PC-3 (cell line): ENCODE measurements around the gene FOS. TPM values are rescaled to one million over a fixed set of nuclear protein-coding genes. Genes with fewer than 3 reads are reported as not detected.

Experiments used
- ATAC-seq: fragments of 200-7000 bp; cut with Tn5 transposase; 2 replicates; pipeline ENCODE4 v1.9.1; 2020; ENCODE audit warnings: mild to moderate bottlenecking, moderate library complexity
- BruUV-seq: library from RNA; stranded (reverse); fragments of 400-500 nt; replicated peaks from 2 replicates; lab custom pipeline; 2021; lab: Mats Ljungman, UMichigan
- CTCF ChIA-PET: fragments of 300-600 bp; sonication (Branson Sonifier 250); formaldehyde crosslinking; loops from one replicate; lab custom pipeline; 2022; ENCODE audit warnings: antibody characterized with exemption; lab: Charles Lee
- POLR2A ChIA-PET: fragments of 300-600 bp; sonication (Branson Sonifier 250); formaldehyde crosslinking; loops from one replicate; lab custom pipeline; 2022; ENCODE audit warnings: antibody characterized with exemption; ENCODE audit not compliant: unreplicated experiment; lab: Charles Lee
- DNase-seq: peaks from one replicate; pipeline ENCODE4 v3.0.0-alpha.2; 2015
- H2AFZ ChIP-seq: fragments of 300-600 bp; sonication (generic); 2 replicates; pipeline ENCODE4 v1.6.0; 2016; ENCODE audit warnings: antibody characterized with exemption, low read length
- H3F3A ChIP-seq: fragments of 300-600 bp; sonication (generic); one replicate; pipeline ENCODE4 v1.6.0; 2017; ENCODE audit warnings: antibody characterized with exemption, low read length, control low read depth, mild to moderate bottlenecking; ENCODE audit not compliant: unreplicated experiment
- H3K27ac ChIP-seq: fragments of 300-600 bp; sonication (generic); 2 replicates; pipeline ENCODE4 v1.5.1; 2016; ENCODE audit warnings: mild to moderate bottlenecking, low read length
- H3K27me3 ChIP-seq: fragments of 300-600 bp; sonication (generic); 2 replicates; pipeline ENCODE4 v1.6.1; 2016; ENCODE audit warnings: low read length, mixed read lengths
- H3K36me3 ChIP-seq: fragments of 300-600 bp; sonication (generic); 2 replicates; pipeline ENCODE4 v1.6.1; 2016; ENCODE audit warnings: low read depth, mixed run types, low read length, mixed read lengths
- H3K4me1 ChIP-seq: fragments of 300-600 bp; sonication (generic); 2 replicates; pipeline ENCODE4 v1.5.1; 2016; ENCODE audit warnings: low read length; ENCODE audit not compliant: insufficient read depth
- H3K4me2 ChIP-seq: fragments of 300-600 bp; sonication (generic); 2 replicates; pipeline ENCODE4 v1.6.0; 2016; ENCODE audit warnings: low read length
- H3K4me3 ChIP-seq: fragments of 300-600 bp; sonication (generic); 2 replicates; pipeline ENCODE4 v1.5.1; 2016; ENCODE audit warnings: mild to moderate bottlenecking, low read length, mixed read lengths
- H3K79me2 ChIP-seq: fragments of 300-600 bp; sonication (generic); 2 replicates; pipeline ENCODE4 v1.6.1; 2017; ENCODE audit warnings: low read length, mixed read lengths
- H3K9ac ChIP-seq: fragments of 300-600 bp; sonication (generic); 2 replicates; pipeline ENCODE4 v1.6.0; 2016; ENCODE audit warnings: mild to moderate bottlenecking, low read length
- H3K9me2 ChIP-seq: fragments of 300-600 bp; sonication (generic); replicated peaks from 2 replicates; pipeline ENCODE4 v1.6.1; 2016; ENCODE audit warnings: mixed run types, low read length, mixed read lengths
- H3K9me3 ChIP-seq: fragments of 300-600 bp; sonication (generic); 2 replicates; pipeline ENCODE4 v1.6.1; 2016; ENCODE audit warnings: low read length, mixed read lengths
- H4K20me1 ChIP-seq: fragments of 300-600 bp; sonication (generic); 2 replicates; pipeline ENCODE4 v1.6.1; 2016; ENCODE audit warnings: low read length, mixed read lengths
- EZH2 ChIP-seq: fragments of 300-600 bp; sonication (generic); IDR thresholded peaks from one replicate; pipeline ENCODE4 v1.6.1; 2017; ENCODE audit warnings: antibody characterized with exemption, mild to moderate bottlenecking, low read length; ENCODE audit not compliant: unreplicated experiment
- EZH2phosphoT487 ChIP-seq: fragments of 300-600 bp; sonication (generic); IDR thresholded peaks from 2 replicates; pipeline ENCODE4 v1.6.1; 2018; ENCODE audit warnings: mild to moderate bottlenecking, antibody characterized with exemption, low read length, borderline replicate concordance
- intact Hi-C: fragments of 100-400 bp; cut with micrococcal nuclease; formaldehyde crosslinking; loops from 2 replicates; pipeline ENCODE4 v1.9.0; 2023
- total RNA-seq: library from RNA; depleted of rRNA; stranded (reverse); fragments of >200 nt; gene quantifications from 2 replicates; pipeline ENCODE4 v1.2.3, GENCODE V29; 2014
- TF ChIP-seq, protein P1 (sequence below): fragments of 300-600 bp; sonication (generic); conservative IDR thresholded peaks from 2 replicates; pipeline ENCODE4 v1.5.1; 2017; ENCODE audit warnings: antibody characterized with exemption, low read depth, mild to moderate bottlenecking, low read length

FOS gene
- total RNA-seq, 1 experiment from 2014 or later: 99.2 TPM

DNA sequence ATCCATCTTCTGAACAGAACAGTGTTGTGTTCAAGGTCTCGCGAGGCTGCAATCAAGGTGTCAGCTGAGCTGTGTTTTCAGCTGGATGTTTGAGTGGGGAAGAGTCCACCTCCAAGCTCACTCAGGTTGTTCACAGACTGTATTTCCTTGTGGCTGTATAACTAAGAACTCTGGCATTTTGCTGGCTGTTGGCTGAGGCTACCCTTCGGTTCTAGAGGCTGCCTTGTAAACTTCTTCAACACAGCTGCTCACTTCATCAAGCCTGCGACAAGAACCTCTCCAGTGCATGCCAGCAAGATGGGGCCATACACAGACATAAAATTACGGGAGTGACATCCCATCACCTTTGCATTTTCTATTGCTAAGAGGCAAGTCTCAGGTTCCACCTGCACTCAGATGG is 12.7 kb downstream of the FOS start:
- Histone ChIP-seq H3F3A (no peaks in the 10 kb centered on the region), H3K9me2 (no peaks in the 10 kb centered on the region), H3K36me3 (no peaks in the 10 kb centered on the region), H4K20me1 (no peaks in the 10 kb centered on the region), H3K9ac (no peak overlapping the region), H3K27ac (no peak overlapping the region), H3K27me3 (no peaks in the 10 kb centered on the region), H3K4me2 (no peak overlapping the region), H3K79me2 (no peaks in the 10 kb centered on the region), H3K9me3 (no peaks in the 10 kb centered on the region), H3K4me1 (peaks cover 17% of the 10 kb centered on the region), H2AFZ (no peak overlapping the region), H3K4me3 (no peak overlapping the region)
- ChIA-PET POLR2A (no interaction called here), CTCF (no interaction called here)
- TF ChIP-seq EZH2phosphoT487 (no peak), EZH2 (no peak)
- TF ChIP-seq, protein P1, sequence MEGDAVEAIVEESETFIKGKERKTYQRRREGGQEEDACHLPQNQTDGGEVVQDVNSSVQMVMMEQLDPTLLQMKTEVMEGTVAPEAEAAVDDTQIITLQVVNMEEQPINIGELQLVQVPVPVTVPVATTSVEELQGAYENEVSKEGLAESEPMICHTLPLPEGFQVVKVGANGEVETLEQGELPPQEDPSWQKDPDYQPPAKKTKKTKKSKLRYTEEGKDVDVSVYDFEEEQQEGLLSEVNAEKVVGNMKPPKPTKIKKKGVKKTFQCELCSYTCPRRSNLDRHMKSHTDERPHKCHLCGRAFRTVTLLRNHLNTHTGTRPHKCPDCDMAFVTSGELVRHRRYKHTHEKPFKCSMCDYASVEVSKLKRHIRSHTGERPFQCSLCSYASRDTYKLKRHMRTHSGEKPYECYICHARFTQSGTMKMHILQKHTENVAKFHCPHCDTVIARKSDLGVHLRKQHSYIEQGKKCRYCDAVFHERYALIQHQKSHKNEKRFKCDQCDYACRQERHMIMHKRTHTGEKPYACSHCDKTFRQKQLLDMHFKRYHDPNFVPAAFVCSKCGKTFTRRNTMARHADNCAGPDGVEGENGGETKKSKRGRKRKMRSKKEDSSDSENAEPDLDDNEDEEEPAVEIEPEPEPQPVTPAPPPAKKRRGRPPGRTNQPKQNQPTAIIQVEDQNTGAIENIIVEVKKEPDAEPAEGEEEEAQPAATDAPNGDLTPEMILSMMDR: no peak
- ATAC-seq (no peak), DNase-seq (no peak)
- intact Hi-C loops: no loop called here
- no TSS peak for BruUV-seq

DNA sequence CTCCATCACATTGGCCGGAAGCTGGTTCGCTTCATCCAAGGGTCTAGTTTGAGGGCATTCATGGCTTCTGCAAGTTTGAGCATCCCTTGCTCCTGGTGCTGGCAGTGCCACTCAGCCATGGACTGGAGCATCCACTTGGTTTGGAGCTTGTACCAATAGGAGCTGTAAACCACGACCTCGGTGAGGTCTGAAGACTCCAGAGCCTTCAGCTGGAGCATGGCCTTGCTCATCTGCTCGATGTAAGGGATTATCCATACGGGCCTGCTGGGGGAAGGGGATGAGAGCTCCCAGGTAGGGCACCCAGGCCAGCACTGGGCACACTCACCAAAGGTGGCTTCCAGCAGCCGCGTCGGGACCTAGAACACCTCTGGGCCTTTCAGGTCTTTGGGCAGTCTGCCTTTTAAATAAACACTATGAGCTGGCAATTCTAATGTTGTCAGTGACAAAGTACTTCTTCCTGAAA is 13.5 kb downstream of the FOS start:
- H3K9me2 ChIP-seq: no peaks in the 10 kb centered on the region
- no peak overlapping the region for H3K4me2 ChIP-seq
- no peaks in the 10 kb centered on the region for H3K79me2 ChIP-seq
- H3K9ac ChIP-seq: no peak overlapping the region
- TF ChIP-seq EZH2phosphoT487: no peak
- TF ChIP-seq, protein P1: no peak
- no peak for TF ChIP-seq EZH2
- intact Hi-C loops: no loop called here
- no peak for ATAC-seq
- CTCF ChIA-PET: no interaction called here
- peaks cover 17% of the 10 kb centered on the region for H3K4me1 ChIP-seq
- BruUV-seq: no TSS peak
- H2AFZ ChIP-seq: no peak overlapping the region
- POLR2A ChIA-PET: interaction anchor here (0.6 kb wide), 1 partner anchor 23 kb away, joined by 3 read pairs; no protein-coding TSS in a partner anchor
- no peaks in the 10 kb centered on the region for H3K36me3 ChIP-seq
- H3F3A ChIP-seq: no peaks in the 10 kb centered on the region
- no peaks in the 10 kb centered on the region for H3K9me3 ChIP-seq
- H3K27me3 ChIP-seq: no peaks in the 10 kb centered on the region
- no peak overlapping the region for H3K4me3 ChIP-seq
- H3K27ac ChIP-seq: no peak overlapping the region
- no peaks in the 10 kb centered on the region for H4K20me1 ChIP-seq
- DNase-seq: no peak

DNA sequence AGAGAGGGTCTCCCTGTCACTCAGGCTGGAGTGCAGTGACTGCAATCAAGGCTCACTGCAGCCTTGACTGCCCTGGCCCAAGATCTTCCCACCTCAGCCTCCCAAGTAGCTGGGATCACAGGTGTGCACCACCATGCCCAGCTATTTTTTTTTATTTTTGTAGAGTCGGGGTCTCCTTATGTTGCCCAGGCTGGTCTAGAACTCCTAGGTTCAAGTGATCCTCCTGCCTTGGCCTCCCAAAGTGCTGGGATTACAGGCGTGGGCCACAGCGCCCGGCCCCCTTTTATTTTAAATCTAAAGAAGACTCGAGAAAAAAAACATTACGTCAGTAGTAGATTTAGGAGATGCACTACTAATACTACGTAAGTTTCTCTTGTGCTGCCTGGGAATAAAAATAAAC is 14.3 kb downstream of the FOS start:
- H4K20me1 ChIP-seq: no peaks in the 10 kb centered on the region
- H3K27ac ChIP-seq: no peak overlapping the region
- H2AFZ ChIP-seq: no peak overlapping the region
- H3K4me3 ChIP-seq: no peak overlapping the region
- POLR2A ChIA-PET: interaction anchor here (0.6 kb wide), 1 partner anchor 24 kb away, joined by 3 read pairs; no protein-coding TSS in a partner anchor
- no peaks in the 10 kb centered on the region for H3K9me3 ChIP-seq
- CTCF ChIA-PET: no interaction called here
- TF ChIP-seq, protein P1: no peak
- TF ChIP-seq EZH2 (no peak), EZH2phosphoT487 (no peak)
- peaks cover 17% of the 10 kb centered on the region for H3K4me1 ChIP-seq
- ATAC-seq (no peak), DNase-seq (no peak)
- no peaks in the 10 kb centered on the region for H3K9me2 ChIP-seq
- no peaks in the 10 kb centered on the region for H3K79me2 ChIP-seq
- H3F3A ChIP-seq: no peaks in the 10 kb centered on the region
- H3K27me3 ChIP-seq: no peaks in the 10 kb centered on the region
- H3K4me2 ChIP-seq: no peak overlapping the region
- H3K9ac ChIP-seq: no peak overlapping the region
- intact Hi-C loops: no loop called here
- H3K36me3 ChIP-seq: no peaks in the 10 kb centered on the region
- BruUV-seq: no TSS peak
